ENCODE results near the gene SIRT2. TPM values are rescaled to one million over a fixed set of nuclear protein-coding genes. Genes with fewer than 3 reads are reported as not detected.
"Not testable (repeated sequence)": the region's sequence is repeated elsewhere in the genome, so short reads cannot be mapped to it uniquely, and the experiment has no call there.

The SIRT2 gene
- total RNA-seq, 4 donors from 2014 or later, result 208 to 327 (median 285) TPM

- in situ Hi-C loops (cut with MboI; ENCODE audit: low sequenced_read_pairs in 4 of 4) (no loop called here), intact Hi-C loops (cut with DNase I; ENCODE audit: low total_unique reads) (no loop called here)
- no peak overlapping the region for H3K4me3 ChIP-seq
- no peaks in the 10 kb centered on the region for H3K36me3 ChIP-seq
- no peaks in the 10 kb centered on the region for H3K9me3 ChIP-seq
- H3K27me3 ChIP-seq, result no peaks in the 10 kb centered on the region
- H3K4me1 ChIP-seq, result no peaks in the 10 kb centered on the region
- no peak for TF ChIP-seq CTCF (IDR thresholded peaks at IDR 0.05 in 4 of 5, conservative IDR thresholded peaks at IDR 0.05 in 1 of 5)
- no peak for TF ChIP-seq POLR2A (IDR thresholded peaks at IDR 0.05)
- DNase-seq (no peak), ATAC-seq (no peak)
- H3K27ac ChIP-seq, result no peak overlapping the region
These were observed 43.2 kb upstream of the SIRT2 start for GRCh38 chr19:38942471-38943181.

DNA sequence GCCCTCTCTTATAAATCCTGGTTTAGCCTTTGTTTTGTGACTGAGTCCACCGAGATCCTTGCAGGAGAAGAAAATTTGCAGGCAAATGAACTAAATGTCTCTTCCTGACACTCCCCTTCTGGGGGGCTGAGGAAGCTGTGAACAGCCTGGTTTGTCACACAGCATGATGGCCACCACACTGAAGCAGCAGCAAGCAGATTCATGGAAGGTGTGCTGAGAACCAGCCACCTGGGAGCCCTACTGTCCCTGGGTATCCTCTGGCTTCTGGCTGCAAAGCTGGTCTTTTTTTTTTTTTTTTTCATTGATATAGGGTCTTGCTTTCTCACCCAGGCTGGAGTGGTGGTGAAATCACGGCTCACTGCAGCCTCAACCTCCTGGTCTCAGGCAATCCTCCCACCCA, 42.6 kb upstream of the SIRT2 start:
- DNase-seq (no peak), ATAC-seq (no peak)
- intact Hi-C loops (cut with DNase I; ENCODE audit: low total_unique reads), result no loop called here
- Histone ChIP-seq H3K9me3 (no peaks in the 10 kb centered on the region), H3K4me3 (no peak overlapping the region), H3K27ac (no peak overlapping the region), H3K36me3 (no peaks in the 10 kb centered on the region), H3K4me1 (no peaks in the 10 kb centered on the region), H3K27me3 (no peaks in the 10 kb centered on the region)
- no peak for TF ChIP-seq POLR2A (IDR thresholded peaks at IDR 0.05)
- TF ChIP-seq CTCF (IDR thresholded peaks at IDR 0.05 in 4 of 5, conservative IDR thresholded peaks at IDR 0.05 in 1 of 5), result no peak
- in situ Hi-C loops (cut with MboI; ENCODE audit: low sequenced_read_pairs in 4 of 4), result no loop called here

GRCh38 chr19:38941466-38941865, 42.0 kb upstream of the SIRT2 start:
- intact Hi-C loops (cut with DNase I; ENCODE audit: low total_unique reads); H3K4me1 ChIP-seq; H3K27me3 ChIP-seq; H3K4me3 ChIP-seq; DNase-seq; H3K27ac ChIP-seq; H3K36me3 ChIP-seq; ATAC-seq; H3K9me3 ChIP-seq; in situ Hi-C loops (cut with MboI; ENCODE audit: low sequenced_read_pairs in 4 of 4): not testable (repeated sequence)

DNA sequence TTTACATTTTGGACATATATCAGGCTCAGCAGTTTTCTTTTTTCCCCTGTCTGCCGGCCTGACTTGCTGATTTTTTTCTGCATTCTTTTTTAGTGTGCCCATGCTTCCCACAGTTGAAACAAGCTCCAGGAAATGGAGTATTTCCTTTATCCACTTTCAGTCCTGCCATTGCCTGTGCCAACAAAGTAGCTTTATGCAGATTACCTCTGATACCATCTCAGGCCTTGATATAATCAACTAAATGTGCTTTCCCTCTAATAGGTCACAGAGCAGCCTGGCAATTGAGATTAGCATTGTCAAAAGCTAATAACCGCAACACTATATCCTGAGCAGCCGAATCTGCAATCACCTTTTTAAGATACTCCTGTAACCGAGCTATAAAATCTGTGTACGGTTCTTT, 40.5 kb upstream of the SIRT2 start:
- DNase-seq, result no peak
- no peak for ATAC-seq
- TF ChIP-seq CTCF (IDR thresholded peaks at IDR 0.05 in 4 of 5, conservative IDR thresholded peaks at IDR 0.05 in 1 of 5), result no peak
- TF ChIP-seq POLR2A (IDR thresholded peaks at IDR 0.05), result no peak
- Histone ChIP-seq H3K27ac (no peak overlapping the region), H3K27me3 (no peaks in the 10 kb centered on the region), H3K36me3 (no peaks in the 10 kb centered on the region), H3K4me3 (no peak overlapping the region), H3K4me1 (no peaks in the 10 kb centered on the region), H3K9me3 (no peaks in the 10 kb centered on the region)
- intact Hi-C loops (cut with DNase I; ENCODE audit: low total_unique reads) (no loop called here), in situ Hi-C loops (cut with MboI; ENCODE audit: low sequenced_read_pairs in 4 of 4) (no loop called here)

- Histone ChIP-seq H3K4me1 (peaks cover 14 to 17% of the 10 kb centered on the region in 2 donors), H3K27ac (no peak overlapping the region), H3K27me3 (no peaks in the 10 kb centered on the region), H3K4me3 (no peak overlapping the region), H3K36me3 (peaks cover 0 to 9% of the 10 kb centered on the region in 2 donors), H3K9me3 (no peaks in the 10 kb centered on the region)
- TF ChIP-seq CTCF (IDR thresholded peaks at IDR 0.05 in 4 of 5, conservative IDR thresholded peaks at IDR 0.05 in 1 of 5) (no peak), POLR2A (IDR thresholded peaks at IDR 0.05) (no peak)
- ATAC-seq (no peak), DNase-seq (no peak)
- in situ Hi-C loops (cut with MboI; ENCODE audit: low sequenced_read_pairs in 4 of 4), result no loop called here
- intact Hi-C loops (cut with DNase I; ENCODE audit: low total_unique reads), result loop anchor here (5.0 kb wide), 2 partner anchors 101 to 531 kb away; partner anchors contain the start of genes ECH1 and FAM98C
These were observed 34.1 kb upstream of the SIRT2 start for GRCh38 chr19:38933544-38933943.
